Measurements from ENCODE around the gene EDN1.
"Not testable (repeated sequence)": the region's sequence is repeated elsewhere in the genome, so short reads cannot be mapped to it uniquely, and the experiment has no call there.

The EDN1 gene

DNA sequence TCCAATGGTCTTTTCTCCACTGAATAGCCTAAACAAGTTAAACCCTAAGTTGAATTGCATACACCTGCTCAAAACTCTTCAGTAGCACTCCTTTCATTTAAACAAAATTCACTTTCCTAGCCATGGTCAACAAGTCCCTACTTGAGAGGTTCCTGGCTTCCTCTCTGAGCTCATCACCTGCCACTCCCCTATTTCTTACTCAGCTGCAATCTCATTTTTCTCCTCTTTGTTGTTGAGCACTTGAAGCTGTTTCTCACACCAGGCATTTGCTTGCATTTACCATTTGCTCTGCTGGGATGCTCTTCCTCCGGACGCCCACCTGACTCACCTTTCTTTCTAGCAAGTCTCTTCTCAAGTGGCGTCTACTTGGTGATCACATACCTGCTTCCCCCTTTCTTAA, 38.5 kb downstream of the EDN1 start:
- no peak for FAIRE-seq

DNA sequence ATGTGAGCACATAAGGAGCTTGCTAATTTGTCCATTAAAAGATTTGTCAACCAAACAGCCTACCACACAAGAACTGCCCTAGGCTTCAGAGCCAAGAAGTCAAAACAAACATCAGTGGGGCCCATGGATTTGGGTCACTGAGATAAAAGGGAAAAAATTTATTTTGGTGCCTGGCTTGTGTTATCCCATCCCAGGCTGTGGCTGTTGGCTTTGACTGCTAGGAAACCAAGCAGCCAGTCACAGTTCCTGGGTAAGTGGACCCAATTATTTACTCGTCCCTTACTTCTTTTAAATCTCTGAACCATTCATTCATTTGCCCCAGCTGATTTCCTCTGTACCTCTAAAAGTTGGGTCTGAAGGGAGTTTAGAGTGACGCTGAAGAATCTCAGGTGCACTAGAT, 41.3 kb downstream of the EDN1 start:
- FAIRE-seq, result no peak

DNA sequence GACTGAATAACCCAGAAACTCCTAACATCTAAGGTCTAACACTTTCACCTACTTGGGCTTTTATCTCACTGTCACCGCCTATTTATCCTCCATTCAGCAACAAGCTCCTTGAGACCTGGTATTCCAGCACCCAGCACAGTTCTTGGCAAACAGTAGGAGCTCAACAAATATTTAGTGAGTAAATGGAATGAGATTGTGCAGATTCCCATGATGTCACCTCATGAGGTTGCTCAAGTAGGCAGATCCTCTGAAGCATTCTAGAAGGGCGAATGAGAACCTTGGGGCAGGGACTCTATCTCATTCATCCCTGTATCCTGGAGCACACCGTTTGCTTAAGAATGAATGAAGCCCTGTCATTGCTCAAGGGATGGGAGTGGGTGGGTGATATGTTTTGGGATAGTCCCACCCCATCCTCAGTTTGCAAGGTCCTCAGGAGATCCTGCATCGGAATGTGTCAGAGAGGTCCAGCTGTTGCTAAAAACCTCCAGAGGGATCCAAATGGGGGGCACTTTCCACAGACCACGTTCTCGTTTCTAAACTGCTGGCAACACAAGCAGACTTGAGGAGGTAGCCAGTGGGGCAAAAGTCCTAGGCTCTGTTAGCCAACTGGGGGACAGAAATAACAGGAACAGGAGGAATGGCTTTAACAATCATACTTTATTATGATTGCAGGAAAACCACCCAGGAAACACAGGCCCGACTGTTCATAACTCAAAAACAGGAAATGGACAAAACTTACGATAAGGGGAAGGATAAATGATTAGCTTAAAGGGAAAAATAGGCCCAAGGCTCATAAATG, 42.0 kb downstream of the EDN1 start:
- FAIRE-seq, result no peak

DNA sequence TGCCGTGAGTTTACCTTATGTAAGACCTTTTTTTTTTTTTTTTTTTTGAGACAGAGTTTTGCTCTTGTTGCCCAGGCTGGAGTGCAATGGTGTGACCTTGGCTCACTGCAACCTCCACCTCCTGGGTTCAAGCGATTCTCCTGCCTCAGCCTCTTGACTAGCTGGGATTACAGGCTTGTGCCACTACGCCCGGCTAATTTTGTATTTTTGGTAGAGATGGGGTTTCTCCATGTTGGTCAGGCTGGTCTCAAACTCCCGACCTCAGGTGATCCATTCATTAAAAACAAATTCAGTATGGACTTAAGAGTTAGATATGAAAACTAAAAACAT, 42.6 kb downstream of the EDN1 start:
- not testable (repeated sequence) for FAIRE-seq

DNA sequence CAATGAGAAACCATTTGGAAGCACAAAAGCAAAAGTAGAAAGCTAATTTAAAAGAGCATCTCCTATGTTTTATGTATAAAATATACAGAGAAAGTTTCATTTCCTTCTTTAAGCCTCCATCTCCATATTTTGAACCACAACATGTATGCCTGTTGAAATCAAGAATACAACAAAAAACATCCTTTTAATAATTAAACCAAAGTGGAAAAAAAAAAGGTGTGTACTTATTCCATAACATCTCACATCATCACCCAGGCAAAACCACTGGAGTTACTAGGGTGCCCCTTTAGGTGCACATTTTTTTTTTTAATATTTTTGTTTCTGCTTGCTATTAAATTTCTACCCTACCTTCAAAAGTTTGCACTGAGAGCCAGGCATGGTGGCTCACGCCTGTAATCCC, 43.0 kb downstream of the EDN1 start:
- FAIRE-seq, result no peak

DNA sequence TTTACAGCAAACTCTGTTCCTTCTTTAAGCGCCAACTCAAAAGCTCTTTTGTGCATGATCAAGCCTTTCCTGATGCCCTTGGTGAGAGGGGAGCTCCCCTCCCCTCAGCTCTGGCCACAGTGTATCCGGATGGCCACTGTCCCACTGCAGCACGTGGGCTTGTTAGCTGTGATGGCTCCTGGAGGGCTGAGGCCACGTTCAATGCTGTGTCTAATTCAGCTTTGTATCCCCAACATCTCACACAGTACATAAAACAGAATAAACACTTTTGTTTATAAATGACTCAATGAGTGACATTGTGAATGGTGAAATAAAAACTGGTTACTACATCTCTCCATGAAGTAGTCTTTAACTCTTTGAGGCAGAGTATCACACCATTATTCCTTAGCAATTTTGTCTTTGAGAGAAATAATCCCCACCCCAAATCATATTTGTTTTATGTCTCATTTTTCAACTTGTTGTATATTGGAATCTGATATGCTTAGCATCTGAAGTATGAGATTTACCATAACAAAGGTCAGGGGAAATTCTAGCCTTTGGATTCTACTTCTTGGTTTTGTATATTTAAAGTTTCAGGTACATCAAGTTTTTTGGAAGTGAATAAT, 44.5 kb downstream of the EDN1 start:
- no peak for FAIRE-seq

DNA sequence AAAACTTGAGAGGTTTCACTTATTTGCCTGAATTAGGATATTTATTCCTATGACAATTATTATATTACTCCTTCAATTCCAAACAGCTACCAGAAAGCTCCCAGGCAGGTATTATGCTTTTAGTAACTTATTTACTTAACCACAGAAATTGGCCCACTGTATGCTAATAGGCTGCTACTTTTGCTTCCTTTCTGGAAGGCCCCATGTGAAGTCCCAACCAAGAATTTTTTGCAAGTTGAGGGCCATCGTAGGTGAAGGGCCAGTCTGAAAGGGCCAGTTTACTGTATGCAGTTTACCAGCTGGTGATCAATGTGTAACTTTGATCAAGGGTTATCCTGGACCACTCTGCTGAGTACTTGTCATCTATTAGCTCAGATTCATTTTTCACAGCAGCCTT, 45.0 kb downstream of the EDN1 start:
- no peak for FAIRE-seq

DNA sequence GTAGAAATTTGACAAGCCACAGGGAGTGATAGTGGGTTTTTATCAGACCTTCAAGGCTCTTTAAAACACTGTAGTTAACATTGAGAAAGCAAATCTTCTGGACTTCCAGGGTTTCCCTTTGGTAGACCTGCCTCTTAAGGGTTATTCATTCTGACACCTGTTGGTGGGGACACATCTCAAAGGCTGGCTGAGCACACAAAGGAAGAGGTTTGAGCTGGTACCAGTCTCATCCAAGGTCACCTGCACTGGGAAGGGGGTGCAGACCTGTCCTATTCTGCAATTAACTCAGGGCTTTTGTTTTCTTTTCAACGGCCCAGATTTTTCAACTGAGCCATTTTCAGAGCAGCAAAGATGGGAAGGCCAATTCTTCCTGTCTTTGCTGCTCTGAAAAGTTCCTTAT, 45.6 kb downstream of the EDN1 start:
- no peak for FAIRE-seq

DNA sequence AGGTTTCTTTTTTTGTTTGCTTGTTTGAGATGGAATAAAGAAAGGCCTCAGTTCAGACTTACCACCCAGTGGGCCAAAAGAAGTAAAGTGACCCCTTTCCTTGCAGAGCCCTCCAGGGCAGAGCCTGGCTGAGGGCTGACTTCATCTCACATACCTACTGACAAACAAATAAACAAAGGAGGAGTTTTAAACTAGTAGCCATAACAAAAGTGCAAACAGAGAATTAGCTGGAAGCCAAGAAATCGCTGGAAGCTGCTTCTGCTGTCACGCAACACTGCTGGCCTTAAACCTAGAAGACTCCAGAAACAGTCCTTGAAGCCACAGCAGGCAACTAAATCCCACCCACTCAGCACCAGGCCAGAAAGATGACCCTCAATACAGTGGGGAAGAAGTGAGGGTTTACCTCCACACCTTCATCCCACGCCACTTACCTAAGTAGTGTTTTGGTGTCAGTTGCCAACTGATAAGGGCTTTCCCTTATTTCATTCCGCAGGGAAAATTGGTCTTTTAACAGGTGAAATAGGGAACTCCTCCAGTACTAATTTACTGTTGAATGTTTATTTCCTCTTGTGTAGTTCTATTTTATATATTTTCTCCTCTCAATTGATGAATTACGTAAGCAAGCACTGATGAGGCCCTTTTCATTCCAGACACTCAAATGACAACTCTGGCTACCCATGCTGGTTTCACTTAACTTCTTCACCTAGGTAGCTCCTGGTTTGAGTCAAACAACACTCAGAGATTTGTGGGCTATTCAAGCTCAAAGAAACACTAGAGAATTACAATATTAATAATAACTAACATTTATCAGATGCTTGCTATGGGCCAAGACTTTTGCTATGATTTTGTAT, 46.2 kb downstream of the EDN1 start:
- no peak for FAIRE-seq

DNA sequence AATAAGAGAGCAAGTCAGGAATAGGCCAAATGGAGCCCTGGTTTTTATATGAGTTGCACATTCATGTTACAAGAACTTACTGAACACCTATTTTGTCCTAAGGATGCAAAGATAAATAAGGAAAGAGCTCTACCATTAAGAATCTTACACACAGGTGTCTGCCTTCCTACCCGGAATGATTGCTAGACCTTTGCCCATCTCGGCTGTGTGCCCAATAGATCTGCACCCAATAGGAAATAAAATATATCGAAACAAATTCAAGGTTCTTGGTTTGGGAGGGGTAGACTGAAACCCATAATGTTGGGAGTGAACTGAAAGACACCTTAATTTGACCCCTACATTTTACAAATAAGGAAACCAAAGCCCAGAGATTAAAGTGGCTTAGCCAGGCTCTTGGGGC, 48.9 kb downstream of the EDN1 start:
- FAIRE-seq, result no peak

DNA sequence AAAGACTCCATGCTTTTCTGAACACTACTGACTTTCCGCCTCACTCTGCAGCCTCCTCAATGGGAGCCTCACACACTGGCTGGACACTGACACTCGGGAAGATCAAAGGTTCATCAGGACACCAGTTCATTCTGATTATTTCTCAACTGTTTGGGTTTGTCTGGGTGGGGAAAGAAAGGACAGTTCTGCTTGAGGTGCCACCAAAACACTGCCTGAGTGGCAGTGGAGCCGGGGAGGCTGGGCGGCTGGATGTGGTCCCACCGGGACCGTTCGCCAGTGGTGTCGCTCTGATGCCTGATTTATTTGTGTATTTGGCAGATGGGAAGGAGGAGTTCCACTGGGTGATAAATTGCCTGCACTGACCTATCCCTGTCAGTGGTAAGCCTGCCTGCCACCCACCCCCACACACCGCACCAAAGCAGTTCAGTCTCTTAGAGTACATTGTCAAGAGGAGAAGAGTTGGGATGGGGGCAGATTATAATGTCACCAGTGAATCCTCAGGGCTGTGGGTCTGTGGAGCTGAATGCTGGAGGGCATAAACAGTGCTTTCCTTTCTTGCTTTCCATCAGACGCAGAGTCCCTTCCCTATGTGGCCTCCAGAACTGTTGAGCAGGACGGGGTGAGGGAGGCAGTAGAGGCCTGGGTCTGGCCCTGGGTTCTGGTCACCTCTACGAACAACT, 49.8 kb downstream of the EDN1 start:
- no peak for FAIRE-seq

DNA sequence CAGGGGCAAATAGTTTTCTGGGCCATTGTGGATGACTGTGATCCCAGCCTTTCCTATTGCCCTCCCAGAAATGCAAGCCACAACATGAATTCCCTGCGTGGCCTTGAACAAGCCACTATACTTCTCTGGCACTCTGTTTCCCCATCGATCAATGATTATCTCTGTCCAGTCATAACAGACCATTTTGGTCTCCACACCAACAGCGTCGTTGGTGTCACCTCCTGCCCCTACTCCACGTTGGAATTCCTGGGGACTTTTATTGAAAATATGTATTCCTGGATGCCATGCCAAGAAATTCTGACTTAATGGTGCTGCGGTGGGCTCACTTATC, 50.3 kb downstream of the EDN1 start:
- FAIRE-seq, result no peak

DNA sequence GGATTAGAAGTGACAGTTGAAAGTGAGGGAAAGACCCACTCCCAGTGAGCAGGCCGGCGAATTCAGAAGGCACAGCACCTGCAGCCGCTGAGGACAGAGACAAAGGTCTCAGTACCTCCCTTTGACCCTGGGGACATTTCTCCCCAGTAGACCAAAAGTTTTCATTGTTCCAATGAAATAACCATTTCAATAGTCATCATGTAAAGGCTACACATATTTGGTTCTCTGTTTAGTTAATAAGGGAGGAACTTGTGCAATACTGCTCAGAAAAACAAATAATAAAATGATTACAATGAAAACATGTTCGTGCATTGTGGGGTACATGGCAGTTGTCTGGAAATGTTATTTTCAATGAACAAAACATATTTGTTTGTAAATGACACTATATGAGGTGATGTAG, 52.5 kb downstream of the EDN1 start:
- FAIRE-seq, result no peak

DNA sequence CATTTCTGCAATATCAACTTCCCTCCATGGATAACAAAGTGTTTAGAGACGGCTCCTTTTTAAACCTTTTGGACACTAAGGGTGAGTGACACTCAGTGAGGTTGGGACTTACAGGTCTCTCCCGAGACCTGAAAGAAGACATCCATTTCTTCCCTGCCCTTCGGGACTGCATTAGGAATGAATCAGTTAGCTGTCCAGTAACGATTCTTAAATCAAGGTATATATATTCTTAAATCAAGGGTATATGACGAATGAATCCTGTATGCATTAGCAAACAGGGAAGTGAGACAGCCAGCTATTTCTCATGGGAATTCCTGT, 52.9 kb downstream of the EDN1 start:
- FAIRE-seq, result no peak

DNA sequence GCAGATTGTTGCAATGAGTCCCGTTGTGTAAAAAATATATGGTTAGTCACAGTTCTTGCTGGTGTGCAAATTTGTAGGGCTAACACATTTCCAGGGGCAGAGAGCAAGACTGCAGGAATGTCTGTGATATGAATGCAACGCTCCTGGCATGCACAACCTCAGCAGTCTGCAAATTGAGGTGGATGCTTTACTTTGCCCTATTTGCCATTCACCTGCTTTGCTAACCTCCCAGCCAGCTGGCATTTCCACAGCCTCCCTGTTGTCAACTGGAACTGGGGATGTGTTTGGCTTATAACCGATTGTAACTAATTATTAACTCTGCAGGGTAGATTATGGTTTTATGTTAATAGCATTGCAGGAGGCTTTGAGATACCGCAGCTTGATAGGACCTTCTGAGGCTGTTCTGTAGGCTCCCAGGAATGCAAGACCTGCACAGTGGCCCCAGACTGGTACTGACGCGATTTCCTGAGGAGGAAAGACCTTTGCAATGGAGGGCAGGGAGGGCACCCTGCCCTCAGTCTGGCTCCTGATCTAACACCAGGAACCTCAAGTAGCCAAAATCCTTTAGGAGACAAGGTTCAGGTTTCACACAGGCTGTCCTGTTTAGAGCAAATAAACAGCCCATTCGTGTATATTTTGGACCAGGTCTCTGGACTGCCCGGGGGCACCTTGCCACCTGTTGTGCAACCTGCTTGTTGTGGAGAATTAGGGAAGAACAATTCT, 53.4 kb downstream of the EDN1 start:
- FAIRE-seq, result no peak

DNA sequence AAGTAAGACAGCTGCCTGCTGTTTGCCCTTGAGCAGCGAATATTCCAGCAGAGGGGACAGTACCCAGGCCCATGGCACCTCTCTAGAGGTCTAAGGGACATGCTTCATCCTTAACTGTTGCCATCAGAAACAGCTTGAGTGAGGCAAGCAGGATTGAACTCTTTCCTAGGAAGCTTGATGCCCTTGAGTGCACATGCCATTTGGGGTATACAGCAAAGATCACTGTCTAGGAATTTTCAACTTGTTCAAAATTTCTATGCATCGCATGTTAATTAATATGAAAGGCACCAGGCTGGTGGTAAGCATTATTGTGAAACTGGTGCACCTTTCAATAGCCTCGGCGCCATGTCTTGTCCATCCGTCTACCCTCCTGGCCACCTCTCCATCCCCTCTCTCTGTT, 54.1 kb downstream of the EDN1 start:
- FAIRE-seq, result no peak

DNA sequence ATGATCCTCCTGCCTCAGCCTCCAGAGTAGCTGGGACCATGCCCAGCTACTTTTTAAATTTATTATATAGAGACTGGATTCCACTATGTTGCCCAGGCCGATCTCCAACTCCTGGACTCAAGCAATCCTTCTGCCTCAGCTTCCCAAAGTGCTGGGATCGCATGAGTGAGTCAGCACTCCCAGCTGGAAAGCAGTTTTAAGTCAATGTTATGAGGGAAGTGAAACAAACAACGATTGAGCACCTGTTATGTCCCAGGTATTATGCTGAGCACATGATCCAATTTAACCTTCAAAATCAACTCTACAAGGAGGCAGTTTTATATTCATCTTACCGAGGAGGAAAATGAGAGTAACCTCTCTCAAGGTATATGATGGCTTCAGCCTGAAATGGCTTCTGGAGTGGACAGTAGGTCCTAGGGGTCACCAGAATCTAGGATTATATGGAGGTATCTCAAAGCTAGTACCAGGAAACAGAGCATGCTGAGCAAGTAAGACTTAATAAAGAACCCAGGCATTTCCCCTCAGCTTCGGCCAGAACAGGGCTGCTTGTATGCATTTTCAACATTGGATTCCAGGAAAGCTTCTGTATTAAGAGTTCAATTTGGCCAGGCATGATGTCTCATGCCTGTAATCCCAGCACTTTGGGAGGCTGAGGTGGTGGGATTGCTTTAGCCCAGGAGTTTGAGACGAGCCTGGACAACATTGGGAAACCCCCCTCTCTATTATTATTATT, 55.0 kb downstream of the EDN1 start:
- FAIRE-seq, result no peak

DNA sequence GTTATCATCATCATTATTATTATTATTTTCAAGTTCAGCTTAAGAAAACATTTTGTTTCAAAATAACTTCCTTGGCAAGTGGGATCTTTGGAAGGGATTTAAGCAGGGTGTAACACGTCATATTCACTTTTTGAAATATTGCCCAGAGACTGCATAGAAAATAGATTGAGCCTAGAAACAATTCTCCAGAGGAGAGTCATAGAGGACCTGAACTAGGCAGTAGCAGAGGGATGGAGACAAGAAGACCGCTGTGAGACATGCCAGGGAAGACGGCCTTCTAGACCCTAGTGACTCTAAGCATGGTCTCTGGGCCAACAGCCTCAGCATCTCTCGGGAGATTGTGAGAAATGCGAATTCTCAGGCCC, 55.5 kb downstream of the EDN1 start:
- FAIRE-seq, result no peak

All from endometrium (tissue), 2 donors.